CMK (cell line): ENCODE measurements around the gene CENPP.
"Not testable (repeated sequence)": the region's sequence is repeated elsewhere in the genome, so short reads cannot be mapped to it uniquely, and the experiment has no call there.

Source experiments
- DNase-seq: peaks from one replicate; pipeline ENCODE4 v3.0.0-alpha.2; 2010; ENCODE audit warnings: low read depth

The CENPP gene

GRCh38 chr9:92380603-92381002 is 54.9 kb downstream of the CENPP start:
- no peak for DNase-seq

GRCh38 chr9:92381775-92382174 is 56.0 kb downstream of the CENPP start:
- DNase-seq: no peak

DNA sequence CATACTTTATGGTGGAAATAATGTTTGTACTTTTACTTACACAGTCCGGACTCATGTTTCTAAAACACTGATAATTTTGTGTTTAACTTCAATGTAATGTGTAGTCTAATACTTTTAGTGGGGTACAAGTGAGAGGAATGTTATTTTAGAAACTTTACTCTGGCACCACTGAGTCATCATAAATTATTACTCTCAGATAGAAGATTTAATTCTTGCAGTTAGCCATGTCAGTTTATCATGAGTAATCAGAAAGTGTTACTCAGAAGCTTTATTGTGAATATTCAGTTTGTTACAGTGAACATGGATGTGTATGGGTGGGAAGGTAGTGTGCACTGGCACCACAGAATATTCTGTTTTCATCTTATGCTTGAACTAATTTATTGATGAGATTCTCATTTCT is 58.6 kb downstream of the CENPP start:
- no peak for DNase-seq

DNA sequence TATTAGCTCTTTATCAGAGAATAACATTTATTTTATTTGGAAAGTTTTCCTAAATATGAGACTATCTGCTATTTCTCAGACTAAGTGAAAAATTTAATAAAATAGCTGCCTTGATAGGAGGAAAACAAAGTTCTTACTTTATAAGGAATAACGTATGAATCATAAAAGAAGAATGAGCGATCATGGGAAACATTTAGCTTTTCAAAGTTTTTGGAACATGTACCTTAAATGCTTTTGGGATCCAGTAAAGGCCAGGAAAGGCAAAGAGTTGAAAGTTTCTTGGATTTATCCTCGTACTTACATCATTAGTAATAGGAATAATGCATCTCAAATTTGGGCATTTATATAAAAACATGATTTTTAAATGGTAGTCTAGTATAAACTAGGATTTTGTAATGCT is 59.2 kb downstream of the CENPP start:
- DNase-seq: no peak

DNA sequence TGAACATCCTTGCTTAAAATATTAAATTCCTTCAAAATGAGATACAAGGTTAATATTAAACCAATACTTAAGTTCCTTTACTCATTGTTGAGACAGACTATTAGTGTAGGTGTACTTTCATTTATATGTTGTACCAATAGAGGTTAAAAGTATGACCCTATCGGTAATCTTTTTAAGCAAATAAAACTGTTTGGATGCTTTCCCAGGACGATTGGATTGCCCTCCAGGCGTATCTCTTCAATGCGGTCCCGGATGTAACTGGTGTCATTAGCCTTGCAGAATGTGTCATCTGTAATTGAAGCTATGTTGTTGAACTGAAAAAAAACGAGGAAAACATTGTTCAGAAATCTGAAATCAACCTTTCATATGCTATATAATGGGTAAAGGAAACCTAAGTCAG is 59.7 kb downstream of the CENPP start:
- no peak for DNase-seq

DNA sequence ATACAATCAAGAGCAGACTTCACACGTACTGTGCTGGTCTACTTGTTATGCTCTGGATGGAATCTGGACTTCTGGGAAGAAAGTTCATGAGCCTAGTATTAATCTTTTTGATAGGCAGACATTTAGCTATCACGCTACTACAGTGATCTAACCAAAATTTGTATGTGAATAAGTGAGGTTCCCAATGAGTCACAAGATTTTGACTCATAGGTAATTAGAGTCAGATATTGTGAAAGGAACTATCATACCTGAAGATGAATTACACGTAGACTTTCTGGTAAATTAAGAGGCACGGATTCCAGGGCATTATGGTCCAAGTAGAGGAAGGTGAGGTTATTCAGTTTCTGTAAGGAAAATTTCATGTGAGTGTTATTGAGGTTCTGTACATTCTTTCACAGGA is 60.2 kb downstream of the CENPP start:
- DNase-seq: no peak

GRCh38 chr9:92392690-92393089 is 66.9 kb downstream of the CENPP start:
- DNase-seq: no peak

DNA sequence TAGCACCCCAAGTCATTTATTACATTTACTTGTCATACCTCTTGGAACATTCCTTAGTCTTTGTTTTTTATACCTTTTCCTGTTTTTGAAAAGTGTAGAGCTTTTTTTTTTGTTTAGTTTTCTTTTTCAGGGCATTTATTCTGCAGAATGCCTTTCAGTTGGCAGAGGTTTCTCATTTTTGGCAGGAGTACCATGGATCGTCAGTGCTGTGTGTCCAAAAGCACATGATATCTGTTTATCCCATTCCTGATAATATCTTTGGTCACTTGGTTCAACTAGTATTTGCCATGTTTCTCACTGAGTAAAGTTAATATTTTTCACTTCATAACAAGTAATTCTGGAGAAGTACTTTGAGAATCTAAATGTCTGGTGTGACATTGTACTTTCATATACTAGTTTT is 67.9 kb downstream of the CENPP start:
- DNase-seq: no peak

- no peak for DNase-seq
Observed at GRCh38 chr9:92395617-92396016, 69.9 kb downstream of the CENPP start.

DNA sequence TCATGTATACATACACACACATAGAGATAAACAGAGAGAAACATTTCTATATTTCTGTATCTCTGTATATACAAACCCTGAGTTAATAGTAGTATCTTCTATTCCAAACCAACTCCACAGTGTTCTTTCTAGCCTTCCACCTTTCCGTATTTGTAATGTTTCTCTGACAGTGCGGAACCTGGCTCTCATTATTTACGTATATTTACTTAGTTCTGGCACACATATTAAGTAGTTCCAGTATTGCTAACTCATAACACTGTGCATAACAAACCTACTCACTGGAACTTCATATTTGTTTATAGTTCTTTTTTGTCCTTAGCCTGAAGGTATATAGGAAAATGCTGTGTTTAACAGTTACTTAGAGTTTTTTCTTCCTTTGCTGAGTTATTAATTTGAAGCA is 72.1 kb downstream of the CENPP start:
- DNase-seq: no peak

- no peak for DNase-seq
Observed at GRCh38 chr9:92402360-92402759, 76.6 kb downstream of the CENPP start.

DNA sequence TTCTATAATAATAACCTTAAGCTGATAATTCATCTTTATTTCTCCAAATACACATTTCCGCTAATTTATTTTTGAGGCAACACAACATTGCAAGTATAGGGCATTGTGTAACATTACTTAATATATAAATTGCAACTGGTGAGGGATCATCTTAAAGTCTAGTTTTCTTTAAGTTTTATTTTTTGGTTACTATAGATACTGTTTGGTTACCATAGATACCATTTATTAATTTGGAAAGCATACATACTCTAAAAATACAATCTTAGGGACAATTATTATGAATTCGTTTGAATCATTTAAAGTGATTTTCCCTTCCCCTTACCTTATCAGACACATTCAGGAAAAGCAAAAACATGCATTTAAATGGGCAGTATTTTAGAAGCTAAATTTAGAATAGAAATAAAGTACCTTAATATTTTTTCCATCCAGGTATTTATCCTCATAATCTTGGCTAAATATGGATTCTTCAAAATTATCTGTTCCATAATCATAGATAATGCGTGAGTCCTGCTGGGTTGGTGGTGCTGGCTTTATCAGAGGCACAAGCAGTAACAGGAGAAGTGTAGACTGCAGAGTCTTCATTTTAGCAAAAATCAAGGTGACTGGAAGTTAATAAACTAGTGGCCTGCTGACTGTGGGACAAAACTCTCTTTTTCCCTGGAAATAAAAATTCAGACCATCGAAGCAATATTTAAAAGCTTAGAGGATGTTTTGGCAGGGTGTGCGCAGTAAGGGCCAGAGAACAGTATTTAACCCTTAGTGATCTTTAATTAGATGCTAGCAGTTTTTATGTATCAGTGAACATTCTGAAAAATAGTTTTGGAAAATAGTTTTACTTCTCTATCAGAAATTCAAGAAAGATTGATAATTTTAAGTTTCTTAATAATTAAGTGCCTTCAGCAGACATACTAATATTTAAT is 77.3 kb downstream of the CENPP start:
- DNase-seq: no peak

- no peak for DNase-seq
Observed at GRCh38 chr9:92404042-92404836, 78.5 kb downstream of the CENPP start, which contains the start of gene OGN. TSS of gene OGN (minus strand) at chr9:92404578. CDS start at chr9:92403407, 1,171 bp downstream.

DNA sequence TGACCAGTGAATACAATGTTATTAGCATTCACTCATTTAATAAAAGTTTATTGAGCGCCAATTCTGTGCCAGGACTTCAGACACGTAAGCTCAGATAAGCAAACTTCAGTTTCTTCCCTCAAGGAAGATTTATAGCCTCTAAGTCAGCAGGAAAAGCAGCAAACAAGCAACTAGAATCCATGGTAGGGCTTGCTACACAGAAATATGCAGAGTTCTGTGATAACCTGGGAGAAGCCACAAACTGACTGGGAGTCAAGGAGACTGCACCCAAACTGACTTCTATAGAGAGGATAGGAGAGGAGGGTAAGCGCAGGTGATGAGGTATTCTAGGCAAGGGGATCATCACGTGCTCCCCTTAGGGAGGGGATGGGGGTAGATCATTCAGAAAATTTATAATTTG is 80.1 kb downstream of the CENPP start:
- DNase-seq: no peak

GRCh38 chr9:92406477-92406876 is 80.7 kb downstream of the CENPP start:
- DNase-seq: no peak

DNA sequence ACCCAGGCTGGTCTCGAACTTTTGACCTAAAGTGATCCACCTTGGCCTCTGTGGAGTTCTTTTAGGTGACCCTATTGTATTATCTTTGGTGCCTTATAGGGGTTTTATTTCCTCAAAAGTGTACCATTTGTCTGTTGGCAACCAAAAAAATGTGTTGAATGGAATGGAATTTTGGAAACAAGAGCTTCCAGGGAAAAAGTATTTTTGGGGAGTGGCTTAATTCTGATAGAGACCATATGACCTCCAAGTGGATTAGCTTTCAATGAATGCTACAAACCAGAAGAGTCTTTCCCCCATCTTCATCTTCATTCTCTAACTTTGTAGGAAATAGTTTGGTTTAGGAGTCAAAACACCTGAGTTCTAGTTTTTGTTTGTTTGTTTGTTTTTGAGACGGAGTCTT is 82.1 kb downstream of the CENPP start:
- DNase-seq: no peak

DNA sequence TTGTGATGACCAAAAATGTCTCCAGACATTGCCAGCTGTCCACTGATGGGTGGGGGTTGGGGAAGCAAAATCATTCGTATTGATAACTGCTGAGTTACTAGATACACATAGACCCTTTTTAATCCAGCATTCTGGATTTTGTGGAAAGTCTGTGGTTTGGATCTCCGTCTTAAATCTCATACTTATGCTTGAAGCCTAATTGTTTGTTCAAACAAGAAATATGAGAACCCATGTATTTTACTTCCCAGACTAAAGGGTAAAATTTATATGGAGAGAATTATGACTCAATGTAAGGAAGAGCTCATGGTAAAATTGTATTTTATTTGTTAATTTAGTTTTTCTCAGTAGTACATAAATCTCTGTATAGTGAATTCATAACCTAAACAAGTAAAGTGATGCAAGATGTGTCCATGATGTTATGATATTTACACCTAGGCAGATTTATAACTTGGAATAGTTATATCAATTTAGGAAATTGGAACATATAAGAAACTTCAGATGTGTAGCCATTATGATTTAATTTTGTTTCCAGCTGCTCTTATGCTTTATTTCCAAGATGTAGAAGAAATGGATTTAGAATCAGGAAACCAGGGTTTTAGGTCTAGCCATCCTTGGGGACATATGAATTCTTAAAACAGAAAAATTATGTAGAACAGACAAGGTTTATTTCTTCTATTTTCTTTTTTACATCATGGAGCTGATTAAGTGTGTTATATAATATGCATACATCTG is 83.2 kb downstream of the CENPP start:
- DNase-seq: no peak

GRCh38 chr9:92411157-92411556 is 85.4 kb downstream of the CENPP start:
- DNase-seq: not testable (repeated sequence)

- no peak for DNase-seq
Observed at GRCh38 chr9:92414566-92414965, 88.8 kb downstream of the CENPP start.

- no peak for DNase-seq
Observed at GRCh38 chr9:92422611-92423338, 97.0 kb downstream of the CENPP start.

DNA sequence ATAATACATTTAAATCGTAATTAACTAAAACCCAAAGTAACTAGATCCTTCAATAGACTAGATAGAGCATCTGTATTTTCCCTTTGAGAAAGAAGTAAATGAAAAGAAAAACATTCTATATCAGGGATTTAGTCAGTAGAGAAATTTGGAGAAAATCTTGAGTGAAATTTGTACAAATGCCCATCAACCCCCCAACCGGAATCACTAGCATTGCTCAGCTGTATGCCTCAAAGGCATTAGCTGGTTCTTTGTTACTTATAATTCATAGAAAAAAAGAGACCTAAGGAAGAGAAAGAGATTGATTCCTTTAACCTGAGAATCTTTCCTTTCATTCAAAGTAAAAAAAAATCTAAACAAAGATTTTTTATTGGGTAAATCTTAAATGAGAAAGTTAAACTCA is 97.9 kb downstream of the CENPP start:
- DNase-seq: no peak

- no peak for DNase-seq
Observed at GRCh38 chr9:92424340-92424739, 98.6 kb downstream of the CENPP start, which contains the start of gene OMD. TSS of gene OMD (minus strand) at chr9:92424471. CDS start at chr9:92417558, 6,913 bp downstream.
